HG03025 (cell line): ENCODE measurements around the gene ADO.

Experiments
- ATAC-seq: cut with Tn5 transposase; IDR thresholded peaks from one replicate; pipeline ENCODE4 v1.9.1; 2021; ENCODE audit warnings: mild to moderate bottlenecking, moderate library complexity; ENCODE audit not compliant: unreplicated experiment, low FRiP score

ADO gene

DNA sequence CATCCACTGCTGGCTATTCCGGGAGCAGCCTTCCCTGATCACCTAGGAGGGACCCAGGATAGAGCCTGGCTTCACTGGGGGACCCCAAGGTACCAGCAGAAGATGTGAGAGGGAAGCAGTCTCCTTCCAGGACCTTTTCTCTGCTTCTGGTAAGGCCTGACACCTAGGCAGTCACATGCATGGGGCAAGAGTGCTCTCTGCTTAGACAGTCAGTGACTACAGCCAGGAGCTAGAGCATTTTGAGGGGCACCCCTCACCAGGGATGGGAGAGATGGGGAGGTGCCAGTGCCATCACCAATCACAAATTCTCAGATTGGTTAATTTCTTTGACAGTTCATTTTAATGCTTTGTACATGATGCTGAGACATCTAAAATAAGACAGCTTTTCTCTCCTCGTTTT lies 13.9 kb upstream of the ADO start:
- ATAC-seq = no peak

GRCh38 chr10:62792261-62792660 lies 12.3 kb upstream of the ADO start:
- ATAC-seq = no peak

DNA sequence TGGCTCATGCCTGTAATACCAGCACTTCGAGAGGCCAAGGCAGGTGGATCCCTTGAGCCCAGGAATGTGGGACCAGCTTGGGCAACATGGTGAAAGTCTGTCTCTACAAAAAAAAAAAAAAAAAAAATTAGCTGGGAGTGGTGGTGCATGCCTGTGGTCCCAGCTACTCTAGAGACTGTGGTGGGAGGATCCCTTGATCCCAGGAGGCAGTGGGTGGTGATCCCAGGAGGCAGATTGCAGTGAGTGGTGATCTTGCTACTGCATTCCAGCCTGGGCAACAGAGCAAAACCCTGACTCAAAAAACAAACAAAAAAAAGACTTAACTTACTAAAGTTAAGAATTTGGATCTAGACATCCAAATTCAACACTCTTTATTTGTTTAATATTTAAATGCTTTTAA lies 10.2 kb upstream of the ADO start:
- ATAC-seq = no peak

DNA sequence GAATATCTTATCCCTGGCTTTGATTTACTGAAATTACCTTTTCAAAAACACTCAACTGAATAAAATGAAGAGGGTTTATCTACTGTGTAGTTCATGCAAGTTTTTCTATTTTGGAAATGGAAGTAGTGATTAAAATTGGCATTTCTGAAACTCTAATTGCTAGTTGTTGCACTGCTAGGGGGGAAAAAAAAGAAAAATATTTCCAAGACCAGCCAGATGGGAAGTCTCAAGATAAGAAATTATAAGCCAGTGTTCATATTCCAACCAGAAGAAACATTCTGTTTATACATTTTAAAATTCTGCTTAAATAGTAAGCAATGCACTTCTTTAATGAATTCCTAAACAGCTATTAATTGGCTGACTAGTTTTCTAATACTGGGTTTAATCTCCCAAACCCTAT lies 9.4 kb upstream of the ADO start:
- ATAC-seq = no peak

DNA sequence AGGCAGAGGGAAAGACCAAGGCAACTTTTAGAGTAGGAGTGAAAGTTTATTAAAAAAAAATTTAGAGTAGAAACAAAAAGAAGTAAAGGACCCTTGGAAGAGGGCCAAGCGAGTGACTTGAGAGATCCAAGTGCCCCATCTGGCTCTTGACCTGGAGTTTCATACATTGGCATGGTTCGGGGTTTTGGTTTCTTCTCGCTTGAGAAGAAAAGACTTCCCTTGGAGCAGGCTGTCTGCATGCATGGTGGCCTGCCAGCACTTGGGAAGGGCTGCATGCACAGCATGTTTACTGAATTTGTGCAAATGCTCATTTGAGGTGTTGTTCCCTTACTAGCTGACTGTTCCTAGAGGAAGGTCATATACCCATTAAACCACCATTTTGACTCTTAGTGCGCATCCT lies 8.8 kb upstream of the ADO start:
- no peak for ATAC-seq

DNA sequence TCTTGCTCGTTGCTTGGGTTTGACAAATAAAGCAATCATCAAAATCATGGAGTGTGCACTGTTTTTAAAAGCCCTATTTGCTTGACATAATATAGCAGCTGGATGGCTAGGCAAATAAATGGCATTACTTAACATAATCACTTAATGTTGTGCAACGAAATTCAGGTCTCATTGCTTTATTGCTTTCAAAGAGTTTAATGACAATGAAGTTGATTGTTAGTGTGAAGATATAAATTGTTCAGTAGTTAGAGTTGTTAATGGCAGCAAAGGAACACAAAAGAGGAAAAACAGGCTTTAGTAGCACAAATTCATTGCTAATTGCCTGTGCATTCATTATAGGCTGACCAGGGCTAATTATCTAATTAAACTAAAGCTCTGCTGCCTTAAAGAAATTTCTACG lies 7.6 kb upstream of the ADO start:
- ATAC-seq = no peak

- no peak for ATAC-seq
These were observed 2.6 kb upstream of the ADO start for GRCh38 chr10:62801871-62802270.

DNA sequence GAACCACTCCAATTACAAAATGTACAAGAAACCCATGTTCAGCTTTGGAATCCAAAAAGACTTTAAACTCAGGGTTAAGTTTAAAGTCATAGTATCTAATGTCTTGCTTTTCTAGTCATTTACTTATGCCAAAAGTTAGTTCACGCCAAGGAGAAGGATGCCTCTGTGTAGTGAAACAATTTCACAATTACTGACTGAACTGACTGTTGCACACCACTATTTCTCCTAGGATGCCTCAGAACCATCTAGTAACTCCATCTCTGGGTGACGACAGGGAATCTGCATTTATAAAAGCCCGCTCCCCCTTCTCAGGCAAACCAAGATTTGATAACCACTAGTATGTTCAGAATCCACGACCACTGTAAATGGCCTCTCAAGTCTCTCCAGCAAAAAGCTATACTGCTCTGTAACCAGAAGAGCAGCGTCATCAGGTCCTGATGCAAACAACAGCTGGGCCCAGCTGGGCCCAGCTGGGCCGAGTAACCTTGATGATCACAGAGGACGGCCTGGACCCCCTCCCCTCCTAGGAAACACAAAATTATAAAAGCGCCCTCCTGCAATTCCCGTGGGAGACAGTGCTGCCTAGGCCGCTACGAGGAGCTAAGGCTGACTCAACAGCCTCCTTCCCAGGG lies 680 bp upstream of the ADO start:
- peak; percentile 13 for ATAC-seq

- ATAC-seq = peak; percentile 13
These were observed 945 bp downstream of the ADO start for GRCh38 chr10:62805231-62806099.

GRCh38 chr10:62806251-62806650 lies 1.7 kb downstream of the ADO start:
- no peak for ATAC-seq

- no peak for ATAC-seq
These were observed 5.8 kb downstream of the ADO start for GRCh38 chr10:62810156-62810902.

DNA sequence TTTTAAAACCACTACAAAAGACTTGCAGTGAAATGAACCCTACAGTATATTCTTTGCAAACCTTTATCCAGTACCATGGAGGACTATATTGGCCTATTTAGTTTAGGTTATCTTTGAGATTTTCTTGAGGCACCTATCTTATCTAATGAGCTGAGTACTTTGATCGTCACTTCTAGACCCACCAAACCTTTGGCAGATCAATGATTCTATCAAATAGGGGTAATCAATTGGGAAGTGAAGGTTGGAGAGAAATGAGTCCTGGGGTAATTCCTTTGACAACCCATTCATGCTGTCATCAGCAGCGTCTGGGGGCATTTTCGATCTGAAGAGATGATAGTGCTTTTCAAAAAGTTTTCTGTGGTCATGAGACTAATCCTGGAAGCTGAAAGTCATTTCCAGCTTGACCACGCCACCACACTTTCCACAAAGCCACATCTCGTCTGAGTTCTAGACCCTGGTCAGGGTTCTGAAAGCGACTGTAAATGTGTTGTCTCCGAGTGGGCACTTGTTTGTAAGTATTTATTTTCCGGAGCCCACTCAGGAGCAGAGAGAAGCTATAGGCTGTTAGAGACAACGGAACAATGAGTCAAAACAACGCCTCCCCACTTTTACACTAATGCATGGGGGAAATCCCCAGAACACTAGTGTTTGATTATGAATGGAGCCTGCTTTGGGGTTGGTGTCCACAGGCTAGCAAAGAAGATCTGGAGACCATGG lies 6.8 kb downstream of the ADO start:
- peak; percentile 35 for ATAC-seq

DNA sequence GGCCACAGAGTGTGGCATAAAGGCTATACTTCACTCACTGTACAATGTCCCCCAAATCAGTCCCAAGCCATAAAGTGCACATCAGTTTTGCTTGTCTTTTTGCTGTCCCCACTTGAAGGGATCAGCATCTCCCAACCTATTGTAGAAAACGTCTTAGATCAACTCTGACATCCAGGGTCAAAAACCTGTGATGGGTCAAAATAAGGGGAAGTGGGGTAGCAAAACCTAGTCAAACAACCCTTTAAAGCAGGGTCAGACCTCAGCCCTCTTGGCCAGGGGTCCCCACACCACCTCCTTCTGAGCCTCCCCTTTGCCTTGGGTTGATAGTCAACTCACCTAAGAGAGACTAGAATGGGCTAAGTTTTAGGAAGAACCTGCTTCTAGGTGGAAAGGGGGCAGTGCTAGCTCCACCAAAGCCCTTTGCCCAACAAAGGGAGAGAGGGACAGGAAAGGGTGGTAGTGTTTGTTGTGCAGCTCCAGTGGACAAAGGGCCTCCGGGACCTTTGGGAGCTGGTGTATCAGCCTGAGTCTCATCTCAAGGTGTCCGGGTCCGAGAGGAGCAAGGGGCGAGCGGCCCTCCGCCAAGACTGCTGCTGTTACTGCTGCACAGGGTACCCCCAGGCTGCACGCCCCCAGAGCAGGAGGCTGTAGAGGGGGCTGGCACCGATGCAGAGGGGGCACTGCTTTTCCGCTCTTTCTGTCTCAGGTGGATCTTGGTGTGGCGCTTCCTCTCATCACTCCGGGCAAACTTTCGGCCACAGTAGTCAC lies 8.3 kb downstream of the ADO start:
- no peak for ATAC-seq

- ATAC-seq = no peak
These were observed 8.9 kb downstream of the ADO start for GRCh38 chr10:62813453-62813852.

GRCh38 chr10:62813981-62814380 lies 9.5 kb downstream of the ADO start:
- ATAC-seq = no peak

GRCh38 chr10:62814756-62815380 lies 10.3 kb downstream of the ADO start:
- ATAC-seq = no peak

GRCh38 chr10:62815381-62816075 lies 11.0 kb downstream of the ADO start:
- no peak for ATAC-seq

- ATAC-seq = no peak
These were observed 11.5 kb downstream of the ADO start for GRCh38 chr10:62816076-62816330.
